ENCODE results near the gene PGM2. TPM values are rescaled to one million over a fixed set of nuclear protein-coding genes. Genes with fewer than 3 reads are reported as not detected.

PGM2 gene
- total RNA-seq, 2 donors from 2014 or later = 23.2 to 25.3 TPM

DNA sequence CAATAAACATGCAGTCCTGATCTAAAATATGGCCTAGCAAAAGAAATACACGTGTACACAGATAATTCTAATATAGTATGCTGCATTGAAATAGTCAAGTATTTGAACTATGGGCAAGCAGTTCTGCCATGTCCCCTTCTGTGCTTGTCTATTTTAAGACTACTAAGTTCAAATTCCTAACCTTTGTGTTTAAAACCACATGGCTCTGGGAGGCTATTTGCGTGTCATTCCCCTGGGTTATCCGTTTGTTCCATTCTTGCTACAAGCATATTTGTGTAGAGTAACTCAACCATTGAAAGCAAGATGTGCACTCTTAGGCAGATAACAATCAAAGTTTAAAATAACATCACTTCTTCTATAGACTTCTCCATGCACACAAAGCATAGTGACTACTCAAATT is 39.0 kb downstream of the PGM2 start:
- DNase-seq (ENCODE audit: low spot score) = no peak
- H3K36me3 ChIP-seq = no peaks in the 10 kb centered on the region
- H3K4me3 ChIP-seq = no peak overlapping the region
- no peak overlapping the region for H3K27ac ChIP-seq
- intact Hi-C loops (cut with DNase I) = no loop called here
- no peaks in the 10 kb centered on the region for H3K27me3 ChIP-seq (replicated peaks; ENCODE audit: insufficient read depth)
- H3K4me1 ChIP-seq (replicated peaks) = no peaks in the 10 kb centered on the region
- TF ChIP-seq, protein P1, sequence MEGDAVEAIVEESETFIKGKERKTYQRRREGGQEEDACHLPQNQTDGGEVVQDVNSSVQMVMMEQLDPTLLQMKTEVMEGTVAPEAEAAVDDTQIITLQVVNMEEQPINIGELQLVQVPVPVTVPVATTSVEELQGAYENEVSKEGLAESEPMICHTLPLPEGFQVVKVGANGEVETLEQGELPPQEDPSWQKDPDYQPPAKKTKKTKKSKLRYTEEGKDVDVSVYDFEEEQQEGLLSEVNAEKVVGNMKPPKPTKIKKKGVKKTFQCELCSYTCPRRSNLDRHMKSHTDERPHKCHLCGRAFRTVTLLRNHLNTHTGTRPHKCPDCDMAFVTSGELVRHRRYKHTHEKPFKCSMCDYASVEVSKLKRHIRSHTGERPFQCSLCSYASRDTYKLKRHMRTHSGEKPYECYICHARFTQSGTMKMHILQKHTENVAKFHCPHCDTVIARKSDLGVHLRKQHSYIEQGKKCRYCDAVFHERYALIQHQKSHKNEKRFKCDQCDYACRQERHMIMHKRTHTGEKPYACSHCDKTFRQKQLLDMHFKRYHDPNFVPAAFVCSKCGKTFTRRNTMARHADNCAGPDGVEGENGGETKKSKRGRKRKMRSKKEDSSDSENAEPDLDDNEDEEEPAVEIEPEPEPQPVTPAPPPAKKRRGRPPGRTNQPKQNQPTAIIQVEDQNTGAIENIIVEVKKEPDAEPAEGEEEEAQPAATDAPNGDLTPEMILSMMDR (IDR thresholded peaks at IDR 0.05) = no peak
- no peak for TF ChIP-seq POLR2A (IDR thresholded peaks at IDR 0.05)
- no peaks in the 10 kb centered on the region for H3K9me3 ChIP-seq
- WGBS = 80% methylated on average over 3 of the region's 3 CpGs

GRCh38 chr4:37867102-37867501 is 40.6 kb downstream of the PGM2 start:
- intact Hi-C loops (cut with DNase I) = no loop called here
- Histone ChIP-seq H3K36me3 (no peaks in the 10 kb centered on the region), H3K27ac (no peak overlapping the region), H3K27me3 (replicated peaks; ENCODE audit: insufficient read depth) (no peaks in the 10 kb centered on the region), H3K4me3 (no peak overlapping the region), H3K9me3 (no peaks in the 10 kb centered on the region), H3K4me1 (replicated peaks) (no peaks in the 10 kb centered on the region)
- TF ChIP-seq POLR2A (IDR thresholded peaks at IDR 0.05) (no peak), POLR2AphosphoS5 (IDR thresholded peaks at IDR 0.05) (no peak)
- TF ChIP-seq, protein P1 (IDR thresholded peaks at IDR 0.05) = no peak
- WGBS = 86% methylated on average over 3 of the region's 3 CpGs
- DNase-seq (ENCODE audit: low spot score) = no peak

DNA sequence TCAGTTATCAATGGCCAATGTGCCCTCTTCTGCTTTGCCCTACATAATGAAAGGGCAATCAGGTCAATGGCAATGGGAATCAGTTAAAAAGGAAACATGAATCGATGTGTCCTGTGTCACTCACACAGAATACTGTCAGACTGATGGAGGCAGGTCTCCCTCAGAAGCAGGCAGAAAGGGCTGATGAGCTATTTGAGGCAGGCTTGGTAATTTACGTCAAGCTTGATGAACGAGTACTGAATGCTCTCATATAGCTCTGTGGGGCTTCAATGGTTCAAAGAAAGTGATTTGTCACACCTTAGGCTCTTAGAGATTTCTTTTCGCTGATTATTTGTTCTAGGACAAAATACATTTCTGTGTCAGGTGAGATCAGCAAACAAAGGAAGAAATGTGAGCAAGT is 41.8 kb downstream of the PGM2 start:
- Histone ChIP-seq H3K36me3 (no peaks in the 10 kb centered on the region), H3K4me1 (replicated peaks) (no peaks in the 10 kb centered on the region), H3K27ac (no peak overlapping the region), H3K27me3 (replicated peaks; ENCODE audit: insufficient read depth) (no peaks in the 10 kb centered on the region), H3K4me3 (no peak overlapping the region), H3K9me3 (no peaks in the 10 kb centered on the region)
- DNase-seq (ENCODE audit: low spot score) = no peak
- intact Hi-C loops (cut with DNase I) = no loop called here
- TF ChIP-seq POLR2AphosphoS5 (IDR thresholded peaks at IDR 0.05) (no peak), POLR2A (IDR thresholded peaks at IDR 0.05) (no peak)
- TF ChIP-seq, protein P1 (IDR thresholded peaks at IDR 0.05) = no peak
- 76% methylated on average over 4 of the region's 4 CpGs for WGBS

DNA sequence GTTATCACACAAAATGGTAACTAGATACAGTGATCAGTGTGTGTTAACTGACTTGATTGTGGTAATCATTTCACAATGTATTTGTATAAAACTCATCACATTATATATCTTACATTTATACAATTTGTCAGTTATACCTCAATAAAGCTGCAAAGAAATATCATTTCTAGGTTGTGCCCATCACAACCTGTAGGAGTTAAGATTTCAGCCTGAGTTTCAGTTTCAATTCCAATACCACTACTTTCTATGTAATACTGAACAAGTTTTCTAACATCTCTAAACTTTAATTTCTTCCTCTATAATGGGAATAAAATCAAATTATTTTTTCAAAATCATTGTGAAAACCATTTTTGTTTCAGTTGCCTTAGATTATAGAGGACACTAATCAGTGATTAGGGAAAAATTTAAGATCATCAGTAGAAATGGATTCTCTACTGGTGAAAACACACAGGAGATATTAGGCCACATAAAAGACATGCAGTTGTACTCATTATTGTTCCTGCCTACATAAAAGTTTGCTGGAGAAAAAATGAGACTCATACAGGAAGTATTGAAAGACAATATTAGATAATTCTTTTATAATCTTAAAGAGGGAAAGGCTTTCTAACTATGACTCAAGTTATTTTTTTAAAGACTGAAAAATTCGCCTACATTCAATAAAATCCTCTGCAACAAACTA is 46.0 kb downstream of the PGM2 start:
- Histone ChIP-seq H3K27ac (no peak overlapping the region), H3K9me3 (no peaks in the 10 kb centered on the region), H3K27me3 (replicated peaks; ENCODE audit: insufficient read depth) (no peaks in the 10 kb centered on the region), H3K4me1 (replicated peaks) (peaks cover 4% of the 10 kb centered on the region), H3K36me3 (no peaks in the 10 kb centered on the region), H3K4me3 (no peak overlapping the region)
- DNase-seq (ENCODE audit: low spot score) = no peak
- 76% methylated on average over 1 of the region's 1 CpG for WGBS
- TF ChIP-seq, protein P1 (IDR thresholded peaks at IDR 0.05) = no peak
- TF ChIP-seq POLR2A (IDR thresholded peaks at IDR 0.05) (no peak), POLR2AphosphoS5 (IDR thresholded peaks at IDR 0.05) (no peak)
- intact Hi-C loops (cut with DNase I) = no loop called here

GRCh38 chr4:37873386-37873785 is 46.9 kb downstream of the PGM2 start:
- WGBS = 39% methylated on average over 1 of the region's 1 CpG
- intact Hi-C loops (cut with DNase I) = no loop called here
- no peaks in the 10 kb centered on the region for H3K9me3 ChIP-seq
- peak; percentile 21 for DNase-seq (ENCODE audit: low spot score)
- no peaks in the 10 kb centered on the region for H3K36me3 ChIP-seq
- peaks cover 4% of the 10 kb centered on the region for H3K4me1 ChIP-seq (replicated peaks)
- peak overlapping the region in 1 of 2 donors; percentile 51 for H3K27ac ChIP-seq
- TF ChIP-seq POLR2AphosphoS5 (IDR thresholded peaks at IDR 0.05) (peak; percentile 88), POLR2A (IDR thresholded peaks at IDR 0.05) (no peak)
- TF ChIP-seq, protein P1 (IDR thresholded peaks at IDR 0.05) = no peak
- no peaks in the 10 kb centered on the region for H3K27me3 ChIP-seq (replicated peaks; ENCODE audit: insufficient read depth)
- H3K4me3 ChIP-seq = no peak overlapping the region
